IMR-90 (cell line): ENCODE results near the gene ARPP21. TPM values are rescaled to one million over a fixed set of nuclear protein-coding genes. Genes with fewer than 3 reads are reported as not detected.

Source experiments
- ATAC-seq: fragments of 200-7000 bp; cut with Tn5 transposase; 2 replicates; pipeline ENCODE4 v1.9.1; 2020; ENCODE audit warnings: low read depth, mild to moderate bottlenecking, moderate library complexity
- BruUV-seq: library from RNA; stranded (reverse); fragments of 400-500 nt; replicated peaks from 2 replicates; lab custom pipeline; 2021; lab: Mats Ljungman, UMichigan
- CTCF ChIA-PET: fragments of 300-600 bp; formaldehyde crosslinking; extraction: SDS; loops from one replicate; lab custom pipeline; 2021; ENCODE audit warnings: antibody characterized with exemption; lab: Yijun Ruan, JAX
- POLR2A ChIA-PET: fragments of 300-600 bp; sonication (Branson Sonifier 250); formaldehyde crosslinking; loops from one replicate; lab custom pipeline; 2022; ENCODE audit warnings: antibody characterized with exemption; ENCODE audit not compliant: unreplicated experiment; lab: Charles Lee
- DNase-seq: peaks from one replicate; pipeline ENCODE4 v3.0.0; 2013
- H2AFZ ChIP-seq: replicated peaks from 2 replicates; pipeline ENCODE3; 2013; ENCODE audit warnings: low read length, mild to moderate bottlenecking; ENCODE audit not compliant: poor library complexity
- H2AK5ac ChIP-seq: 2 replicates; pipeline ENCODE4 v1.6.1; 2013; ENCODE audit warnings: low read depth, low read length, inconsistent platforms
- H2AK9ac ChIP-seq: replicated peaks from 2 replicates; pipeline ENCODE3; 2013; ENCODE audit warnings: mild to moderate bottlenecking, low read depth, low read length, moderate library complexity; ENCODE audit not compliant: poor library complexity
- H2BK120ac ChIP-seq: 2 replicates; pipeline ENCODE4 v1.6.1; 2013; ENCODE audit warnings: low read depth, low read length, inconsistent platforms
- H2BK15ac ChIP-seq: 3 replicates; pipeline ENCODE4 v1.6.1; 2013; ENCODE audit warnings: low read depth, low read length, inconsistent platforms
- H2BK20ac ChIP-seq: 2 replicates; pipeline ENCODE4 v1.6.1; 2013; ENCODE audit warnings: low read depth, mild to moderate bottlenecking, inconsistent platforms, low read length, moderate library complexity
- H2BK5ac ChIP-seq: 2 replicates; pipeline ENCODE4 v1.6.1; 2013; ENCODE audit warnings: mild to moderate bottlenecking, low read depth, low read length, inconsistent platforms; ENCODE audit not compliant: poor library complexity, severe bottlenecking
- H3K14ac ChIP-seq: replicated peaks from 2 replicates; pipeline ENCODE4 v1.6.1; 2013; ENCODE audit warnings: low read depth, low read length, inconsistent platforms
- H3K18ac ChIP-seq: 2 replicates; pipeline ENCODE4 v1.6.1; 2013; ENCODE audit warnings: low read depth, low read length, control low read depth
- H3K23ac ChIP-seq: 2 replicates; pipeline ENCODE4 v1.6.1; 2013; ENCODE audit warnings: low read depth, low read length, inconsistent platforms
- H3K27ac ChIP-seq: 2 replicates; pipeline ENCODE4 v1.5.1; 2013; ENCODE audit warnings: mild to moderate bottlenecking, control low read depth, low read length; ENCODE audit not compliant: insufficient read depth
- H3K27me3 ChIP-seq: 2 replicates; pipeline ENCODE4 v1.6.1; 2013; ENCODE audit warnings: low read length; ENCODE audit not compliant: control insufficient read depth, insufficient read depth
- H3K36me3 ChIP-seq: 2 replicates; pipeline ENCODE4 v1.6.1; 2013; ENCODE audit warnings: low read length, mixed read lengths; ENCODE audit not compliant: control insufficient read depth, insufficient read depth
- H3K4ac ChIP-seq: 2 replicates; pipeline ENCODE4 v1.6.1; 2013; ENCODE audit warnings: low read depth, low read length, inconsistent platforms
- H3K4me1 ChIP-seq: 2 replicates; pipeline ENCODE4 v1.6.1; 2013; ENCODE audit warnings: low read length, mixed read lengths; ENCODE audit not compliant: control insufficient read depth, insufficient read depth
- H3K4me2 ChIP-seq: 2 replicates; pipeline ENCODE4 v1.6.1; 2013; ENCODE audit warnings: low read depth, mild to moderate bottlenecking, control low read depth, low read length, moderate library complexity
- H3K4me3 ChIP-seq: 2 replicates; pipeline ENCODE4 v1.5.1; 2013; ENCODE audit warnings: low read depth, mild to moderate bottlenecking, control low read depth, low read length, moderate library complexity; ENCODE audit not compliant: insufficient read depth
- H3K56ac ChIP-seq: 2 replicates; pipeline ENCODE4 v1.6.1; 2013; ENCODE audit warnings: low read length, inconsistent platforms; ENCODE audit not compliant: insufficient read depth; ENCODE audit errors: extremely low read depth
- H3K79me1 ChIP-seq, 2 experiments: 2 replicates each; pipeline ENCODE4 v1.6.1; 2013; ENCODE audit warnings: low read length in 2 of 2, inconsistent platforms in 1 of 2, low read depth in 1 of 2
- H3K9ac ChIP-seq: 2 replicates; pipeline ENCODE4 v1.6.1; 2013; ENCODE audit warnings: low read depth, low read length, control low read depth
- H3K9me1 ChIP-seq: 2 replicates; pipeline ENCODE4 v1.6.1; 2013; ENCODE audit warnings: low read length, inconsistent platforms; ENCODE audit not compliant: insufficient read depth
- H3K9me3 ChIP-seq: 2 replicates; pipeline ENCODE4 v1.6.1; 2013; ENCODE audit warnings: low read length; ENCODE audit not compliant: control insufficient read depth, insufficient read depth
- H4K20me1 ChIP-seq: 2 replicates; pipeline ENCODE4 v1.6.1; 2013; ENCODE audit warnings: low read length, inconsistent platforms; ENCODE audit not compliant: insufficient read depth
- H4K5ac ChIP-seq: 2 replicates; pipeline ENCODE4 v1.6.1; 2013; ENCODE audit warnings: mild to moderate bottlenecking, low read depth, low read length, control low read depth
- H4K8ac ChIP-seq, 2 experiments: 2 replicates each; pipeline ENCODE4 v1.6.1; 2013; ENCODE audit warnings: low read depth in 2 of 2, low read length in 2 of 2, control low read depth in 1 of 2, inconsistent platforms in 1 of 2
- H4K91ac ChIP-seq: 2 replicates; pipeline ENCODE4 v1.6.1; 2013; ENCODE audit warnings: low read depth, low read length, inconsistent platforms; ENCODE audit not compliant: insufficient read depth
- BHLHE40 ChIP-seq: fragments of 150-350 bp; IDR thresholded peaks from 2 replicates; pipeline ENCODE4 v1.6.1; 2016; ENCODE audit warnings: mild to moderate bottlenecking, low read depth, low read length
- CEBPB ChIP-seq: IDR thresholded peaks from 2 replicates; pipeline ENCODE4 v1.6.1; 2012; ENCODE audit warnings: low read depth, low read length, improper control_type of control experiment
- FOS ChIP-seq: fragments of 150-350 bp; IDR thresholded peaks from 2 replicates; pipeline ENCODE4 v1.6.1; 2016; ENCODE audit warnings: low read depth, low read length
- MAFK ChIP-seq: IDR thresholded peaks from 2 replicates; pipeline ENCODE4 v1.6.1; 2012; ENCODE audit warnings: low read depth, low read length, improper control_type of control experiment
- MAZ ChIP-seq: IDR thresholded peaks from 2 replicates; pipeline ENCODE4 v1.6.1; 2012; ENCODE audit warnings: low read depth, mild to moderate bottlenecking, low read length, improper control_type of control experiment, moderate library complexity, borderline replicate concordance
- MXI1 ChIP-seq: IDR thresholded peaks from 2 replicates; pipeline ENCODE4 v1.6.1; 2012; ENCODE audit warnings: low read depth, mild to moderate bottlenecking, low read length, moderate library complexity, borderline replicate concordance
- NFE2L2 ChIP-seq: fragments of 150-350 bp; IDR thresholded peaks from 2 replicates; pipeline ENCODE4 v1.6.1; 2016; ENCODE audit warnings: low read depth, mild to moderate bottlenecking, low read length
- POLR2A ChIP-seq: IDR thresholded peaks from 2 replicates; pipeline ENCODE4 v1.6.1; 2012; ENCODE audit warnings: mild to moderate bottlenecking, low read depth, low read length
- RCOR1 ChIP-seq: IDR thresholded peaks from 2 replicates; pipeline ENCODE4 v1.6.1; 2012; ENCODE audit warnings: mild to moderate bottlenecking, low read length, improper control_type of control experiment; ENCODE audit not compliant: insufficient replicate concordance
- SMC3 ChIP-seq: fragments of 150-350 bp; IDR thresholded peaks from 2 replicates; pipeline ENCODE4 v1.6.1; 2016; ENCODE audit warnings: low read depth, mild to moderate bottlenecking, antibody characterized with exemption, low read length, moderate library complexity
- WGBS, 2 experiments: methylation state at CpG; one replicate each; pipeline versions ENCODE4 v1.1.5 to v1.1.7; 2013; ENCODE audit warnings: missing lambda C conversion rate in 2 of 2; ENCODE audit not compliant: insufficient read length in 1 of 2; ENCODE audit errors: extremely low coverage in 2 of 2; 5-methylcytosine and 5-hydroxymethylcytosine counted together
- dilution Hi-C: fragments of 300-500 bp; cut with HindIII; formaldehyde crosslinking; loops from one replicate; pipeline ENCODE4 v1.14.3; 2018; ENCODE audit warnings: low sequenced_read_pairs; ENCODE audit not compliant: unreplicated experiment
- in situ Hi-C: fragments of 300-500 bp; cut with MboI; formaldehyde crosslinking; loops from 3 replicates; pipeline ENCODE4 v1.14.3; 2019; ENCODE audit warnings: low sequenced_read_pairs, inconsistent platforms, mixed read lengths
- intact Hi-C: fragments of 100-400 bp; cut with micrococcal nuclease; formaldehyde crosslinking; loops from 2 replicates; pipeline ENCODE4 v1.10.0; 2022
- polyA plus RNA-seq, 3 experiments: library from polyadenylated mRNA; depleted of rRNA; stranded (reverse); fragments of >200 nt; gene quantifications; 2 replicates each; pipeline ENCODE4 v1.2.3, GENCODE V29; 2012; ENCODE audit warnings: low replicate concordance in 1 of 3
- total RNA-seq: library from RNA; depleted of rRNA; stranded (reverse); fragments of >200 nt; gene quantifications from 2 replicates; pipeline ENCODE4 v1.2.3, GENCODE V29; 2012
- TF ChIP-seq, protein P1 (sequence below): fragments of 150-350 bp; IDR thresholded peaks from 2 replicates; pipeline ENCODE4 v1.6.1; 2016; ENCODE audit warnings: low read depth, mild to moderate bottlenecking, low read length, moderate library complexity, borderline replicate concordance
- TF ChIP-seq, protein P2 (sequence below): fragments of 150-350 bp; IDR thresholded peaks from 2 replicates; pipeline ENCODE4 v1.6.1; 2017; ENCODE audit warnings: mild to moderate bottlenecking, antibody characterized with exemption, low read length, low read depth

Gene ARPP21
- total and polyA plus RNA-seq, 2 of the 4 experiments (the other 2 are of a cell fraction): not detected

DNA sequence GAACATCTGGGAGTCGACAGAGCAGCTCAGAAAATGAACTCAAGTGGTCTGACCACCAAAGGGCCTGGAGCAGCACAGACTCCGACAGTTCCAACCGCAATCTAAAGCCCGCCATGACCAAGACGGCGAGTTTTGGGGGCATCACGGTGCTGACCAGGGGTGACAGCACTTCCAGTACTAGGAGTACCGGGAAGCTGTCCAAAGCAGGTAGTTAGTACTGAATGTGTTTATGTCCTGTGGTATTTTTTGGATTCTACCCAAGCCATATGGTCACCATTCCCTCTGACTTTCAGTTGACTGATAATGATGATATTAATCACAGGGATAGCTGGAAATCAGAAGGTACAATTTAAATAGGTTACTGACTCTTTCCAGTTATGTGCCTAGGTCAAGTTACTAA lies 82.3 kb downstream of the ARPP21 start:
- Histone ChIP-seq H3K23ac (no peak overlapping the region), H3K9me1 (no peaks in the 10 kb centered on the region), H3K4me1 (no peaks in the 10 kb centered on the region), H3K4me3 (no peak overlapping the region), H2BK15ac (no peak overlapping the region), H2AK5ac (no peak overlapping the region), H3K27me3 (no peaks in the 10 kb centered on the region), H4K5ac (no peak overlapping the region), H3K27ac (no peak overlapping the region), H2BK120ac (no peak overlapping the region), H3K14ac (no peak overlapping the region), H3K4me2 (no peak overlapping the region), H2BK5ac (no peak overlapping the region), H3K4ac (no peak overlapping the region), H3K9me3 (peaks cover 6% of the 10 kb centered on the region), H3K18ac (no peak overlapping the region), H3K9ac (no peak overlapping the region), H2BK20ac (no peak overlapping the region), H3K56ac (no peak overlapping the region), H3K79me1 (no peaks in the 10 kb centered on the region), H4K8ac (no peak overlapping the region), H4K91ac (no peak overlapping the region), H3K36me3 (no peaks in the 10 kb centered on the region), H2AFZ (no peak overlapping the region), H2AK9ac (no peak overlapping the region), H4K20me1 (no peaks in the 10 kb centered on the region)
- 61% methylated on average over 3 of the region's 8 CpGs; no CpG with 5 or more reads in 1 of the 2 experiments for WGBS, 2 experiments
- intact Hi-C loops (no loop called here), in situ Hi-C loops (no loop called here), dilution Hi-C loops (no loop called here)
- ChIA-PET POLR2A (no interaction called here), CTCF (interaction anchor here (0.6 kb wide), 1 partner anchor 27 kb away, joined by 3 read pairs; no protein-coding TSS in a partner anchor)
- DNase-seq (no peak), ATAC-seq (no peak)
- no TSS peak for BruUV-seq
- no peak for TF ChIP-seq CEBPB
- TF ChIP-seq MXI1: no peak
- TF ChIP-seq RCOR1: no peak
- TF ChIP-seq, protein P1, sequence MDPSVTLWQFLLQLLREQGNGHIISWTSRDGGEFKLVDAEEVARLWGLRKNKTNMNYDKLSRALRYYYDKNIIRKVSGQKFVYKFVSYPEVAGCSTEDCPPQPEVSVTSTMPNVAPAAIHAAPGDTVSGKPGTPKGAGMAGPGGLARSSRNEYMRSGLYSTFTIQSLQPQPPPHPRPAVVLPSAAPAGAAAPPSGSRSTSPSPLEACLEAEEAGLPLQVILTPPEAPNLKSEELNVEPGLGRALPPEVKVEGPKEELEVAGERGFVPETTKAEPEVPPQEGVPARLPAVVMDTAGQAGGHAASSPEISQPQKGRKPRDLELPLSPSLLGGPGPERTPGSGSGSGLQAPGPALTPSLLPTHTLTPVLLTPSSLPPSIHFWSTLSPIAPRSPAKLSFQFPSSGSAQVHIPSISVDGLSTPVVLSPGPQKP: no peak
- no peak for TF ChIP-seq FOS
- TF ChIP-seq, protein P2, sequence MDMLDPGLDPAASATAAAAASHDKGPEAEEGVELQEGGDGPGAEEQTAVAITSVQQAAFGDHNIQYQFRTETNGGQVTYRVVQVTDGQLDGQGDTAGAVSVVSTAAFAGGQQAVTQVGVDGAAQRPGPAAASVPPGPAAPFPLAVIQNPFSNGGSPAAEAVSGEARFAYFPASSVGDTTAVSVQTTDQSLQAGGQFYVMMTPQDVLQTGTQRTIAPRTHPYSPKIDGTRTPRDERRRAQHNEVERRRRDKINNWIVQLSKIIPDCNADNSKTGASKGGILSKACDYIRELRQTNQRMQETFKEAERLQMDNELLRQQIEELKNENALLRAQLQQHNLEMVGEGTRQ: no peak
- no peak for TF ChIP-seq MAZ
- no peak for TF ChIP-seq POLR2A
- no peak for TF ChIP-seq SMC3
- TF ChIP-seq MAFK: no peak
- TF ChIP-seq NFE2L2: no peak
- no peak for TF ChIP-seq BHLHE40
